Frontal cortex (tissue), 4 donors: Measurements from ENCODE around the gene SEMA3E. TPM values are rescaled to one million over a fixed set of nuclear protein-coding genes. Genes with fewer than 3 reads are reported as not detected.

ENCODE experiments used
- DNase-seq, 2 donors: peaks; one replicate each; pipeline ENCODE4 v3.0.0; 2012; ENCODE audit warnings: low spot score in 2 of 2
- FAIRE-seq: peaks from 2 replicates; lab custom pipeline; 2012; peaks lifted over from hg19 to GRCh38; lab: Jason Lieb, UNC
- total RNA-seq: library from RNA; depleted of rRNA; stranded (reverse); fragments of >200 nt; gene quantifications from one replicate; pipeline ENCODE4 v1.2.3, GENCODE V29; 2014
- donor health status: control.
- donor health status: control.
- donor health status: control.

The SEMA3E gene
- total RNA-seq, 1 donor from 2014 or later = 28.1 TPM

DNA sequence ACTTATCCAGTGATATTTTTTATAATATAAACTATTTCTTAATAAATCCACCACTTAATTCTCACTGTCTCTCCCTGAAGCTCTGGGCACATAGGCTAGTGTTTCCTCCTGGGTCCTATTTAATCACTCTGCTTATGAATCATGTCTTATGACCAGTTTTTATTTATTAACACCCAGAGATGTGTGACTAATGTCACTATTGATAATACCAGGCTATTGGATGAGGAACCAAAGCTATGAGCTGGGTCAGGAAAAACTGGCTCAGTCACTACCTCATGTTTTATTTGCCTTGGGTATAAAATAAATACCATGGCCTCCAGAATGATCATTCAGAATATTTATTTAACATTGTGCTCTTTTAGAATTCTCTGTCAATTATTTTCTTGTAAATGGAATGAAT lies 5.2 kb downstream of the SEMA3E start:
- DNase-seq (no peak), FAIRE-seq (no peak)

DNA sequence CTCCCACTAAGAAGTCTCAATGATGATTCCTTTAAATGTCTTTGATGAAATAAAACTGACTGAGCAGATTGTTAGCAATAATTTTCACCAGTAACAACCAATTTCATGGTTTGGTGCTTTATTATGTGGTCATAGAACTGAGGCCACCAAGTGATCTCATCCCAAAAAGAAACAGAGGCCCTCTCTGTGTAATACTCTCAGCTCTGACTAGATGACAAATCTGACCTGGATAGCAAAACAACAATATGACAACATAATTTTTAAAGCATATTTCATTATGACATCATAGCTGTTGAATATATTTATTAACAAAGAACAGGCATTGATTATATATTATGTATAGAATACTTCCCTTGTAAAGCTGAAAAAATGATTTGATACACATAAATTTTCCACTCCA lies 5.9 kb downstream of the SEMA3E start:
- FAIRE-seq (no peak), DNase-seq (no peak)

DNA sequence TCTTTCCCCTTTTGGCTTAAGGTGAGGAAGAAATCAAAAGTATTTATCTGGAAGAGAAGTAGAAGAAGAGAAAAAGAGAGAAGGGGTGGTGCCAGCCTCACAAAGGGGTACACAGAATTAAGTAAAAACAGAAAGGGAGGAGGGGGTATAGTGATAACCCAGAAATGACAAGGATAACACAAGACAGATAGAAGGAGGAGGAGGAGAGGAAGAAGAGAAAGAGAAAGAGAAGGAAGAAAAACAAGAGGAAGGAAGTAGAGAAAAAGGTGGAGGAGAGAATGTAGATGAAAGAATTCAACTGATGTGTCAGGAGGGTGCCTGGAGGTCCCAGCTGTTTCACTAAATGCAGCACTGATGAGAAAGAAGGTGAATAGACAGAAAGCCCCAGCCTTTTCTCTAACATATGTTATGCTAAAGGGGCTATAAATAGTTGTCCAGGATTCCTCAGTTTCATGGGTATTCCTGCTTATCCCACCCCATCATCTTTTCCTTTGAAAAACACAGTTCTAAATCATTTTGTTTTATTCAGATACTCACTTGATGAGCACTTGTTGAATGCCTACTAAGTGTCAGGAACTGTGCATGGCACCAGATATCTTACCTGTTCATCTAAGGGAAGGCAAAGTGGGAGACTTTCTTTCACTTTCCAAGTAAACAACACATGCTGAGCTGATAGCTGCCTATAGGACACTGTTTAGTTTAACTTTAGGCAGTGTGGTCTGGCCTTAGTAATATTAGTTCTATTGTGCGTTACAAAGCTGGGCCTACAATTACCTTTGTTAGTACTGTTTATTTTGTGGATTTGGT lies 8.0 kb downstream of the SEMA3E start:
- no peak for FAIRE-seq
- DNase-seq = no peak

DNA sequence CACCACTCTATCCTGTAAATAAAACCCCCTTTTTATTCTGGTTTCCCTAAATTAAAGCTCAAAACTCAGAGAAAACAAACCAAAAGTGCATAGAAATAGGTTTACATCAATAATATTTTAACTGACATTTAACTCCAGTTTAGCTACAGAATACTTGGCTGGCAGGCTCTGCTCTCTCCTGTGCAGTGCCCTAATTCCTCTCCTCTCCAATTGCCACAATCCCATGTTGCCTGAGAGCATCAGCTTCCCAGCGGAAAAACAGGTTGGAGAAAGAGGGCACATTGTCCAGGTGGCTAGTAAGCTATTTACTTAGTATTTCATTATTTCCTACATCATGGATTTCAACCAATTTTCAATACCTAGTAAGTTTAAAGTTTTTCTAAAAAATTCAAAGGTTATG lies 8.7 kb downstream of the SEMA3E start:
- DNase-seq (no peak), FAIRE-seq (no peak)

DNA sequence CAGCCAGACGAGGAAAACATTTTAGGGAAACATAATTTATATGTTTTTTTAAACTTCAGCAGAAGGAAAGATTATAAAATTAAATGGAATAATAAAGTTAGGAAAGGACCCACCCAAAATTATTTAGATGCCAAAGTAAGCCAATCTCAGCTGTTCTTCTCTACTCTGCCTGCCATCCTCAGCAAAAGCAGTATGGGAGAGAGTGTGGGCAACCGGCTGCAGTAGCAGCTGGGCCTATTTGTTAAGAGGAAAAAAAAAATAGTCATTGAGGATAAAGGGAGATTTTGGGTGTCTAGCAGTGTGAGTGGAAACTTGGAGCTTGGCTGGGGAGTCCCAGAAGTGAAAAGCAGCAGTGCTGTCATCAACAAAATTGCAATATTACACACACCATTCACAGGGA lies 15.4 kb downstream of the SEMA3E start:
- DNase-seq = no peak
- no peak for FAIRE-seq

DNA sequence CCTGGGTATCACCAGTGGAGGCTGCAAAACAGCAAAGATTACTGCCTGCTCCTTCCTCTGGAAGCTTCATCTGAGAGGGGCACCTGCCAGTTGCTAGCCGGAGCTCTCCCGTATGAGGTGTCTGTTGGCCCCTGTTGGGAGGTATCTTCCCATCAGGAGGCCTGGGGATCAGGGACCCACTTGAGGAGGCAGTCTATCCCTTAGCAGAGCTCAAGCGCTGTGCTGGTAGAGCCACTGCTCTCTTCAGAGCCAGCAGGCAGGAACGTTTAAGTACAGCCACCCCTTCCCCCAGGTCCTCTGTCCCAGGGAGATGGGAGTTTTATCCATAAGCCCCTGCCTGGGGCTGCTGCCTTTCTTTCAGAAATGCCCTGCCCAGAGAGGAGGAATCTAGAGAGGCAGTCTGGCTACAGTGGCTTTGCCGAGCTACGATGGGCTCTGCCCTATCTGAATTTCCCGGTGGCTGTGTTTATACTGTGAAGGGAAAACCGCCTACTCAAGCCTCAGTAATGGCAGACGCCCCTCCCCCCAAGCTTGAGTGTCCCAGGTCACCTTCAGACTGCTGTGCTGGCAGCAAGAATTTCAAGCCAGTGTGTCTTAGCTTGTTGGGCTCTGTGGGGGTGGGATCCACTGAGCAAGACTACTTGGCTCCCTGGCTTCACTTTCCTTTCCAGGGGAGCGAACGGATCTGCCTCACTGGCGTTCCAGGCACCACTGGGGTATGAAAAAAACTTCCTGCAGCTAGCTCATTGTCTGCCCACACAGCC lies 19.6 kb downstream of the SEMA3E start:
- FAIRE-seq (no peak), DNase-seq (no peak)

DNA sequence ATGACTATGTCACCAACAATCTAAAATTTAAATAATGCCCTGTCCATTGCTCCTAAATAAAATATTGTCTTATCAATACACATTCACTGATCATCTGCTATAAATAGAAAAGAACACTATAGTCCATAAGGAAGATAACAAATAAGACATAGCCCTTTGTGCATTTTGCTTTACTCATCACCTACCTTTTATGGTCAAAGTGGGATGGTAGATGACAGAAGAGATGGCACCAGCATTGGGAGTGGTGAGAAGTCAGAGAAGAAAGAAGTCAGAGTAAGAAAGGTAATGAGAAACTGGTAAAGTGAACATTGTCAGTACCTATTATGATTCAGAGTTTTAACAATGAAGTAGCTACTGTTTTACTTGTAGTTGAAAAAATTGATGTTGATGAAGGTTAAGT lies 31.1 kb downstream of the SEMA3E start:
- DNase-seq (no peak), FAIRE-seq (no peak)

DNA sequence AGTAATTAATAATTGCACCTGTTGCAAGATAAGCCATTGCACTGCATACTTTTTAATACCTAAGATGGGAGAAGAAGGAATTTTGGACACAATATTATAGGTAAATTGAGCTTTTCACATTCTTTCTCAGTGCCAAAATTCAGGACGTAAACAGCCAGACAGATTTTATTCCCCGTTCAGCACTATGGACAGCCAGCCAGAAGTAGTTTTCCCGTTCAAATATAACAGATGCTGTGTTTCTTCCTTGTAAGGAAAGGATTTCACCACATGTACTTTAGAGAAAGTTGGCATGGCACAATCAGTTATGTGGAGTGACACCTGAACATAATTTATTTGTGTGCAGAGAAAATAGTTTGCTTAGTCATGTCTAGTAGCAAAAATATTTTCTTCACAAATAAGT lies 34.8 kb downstream of the SEMA3E start:
- FAIRE-seq = no peak
- DNase-seq = no peak

DNA sequence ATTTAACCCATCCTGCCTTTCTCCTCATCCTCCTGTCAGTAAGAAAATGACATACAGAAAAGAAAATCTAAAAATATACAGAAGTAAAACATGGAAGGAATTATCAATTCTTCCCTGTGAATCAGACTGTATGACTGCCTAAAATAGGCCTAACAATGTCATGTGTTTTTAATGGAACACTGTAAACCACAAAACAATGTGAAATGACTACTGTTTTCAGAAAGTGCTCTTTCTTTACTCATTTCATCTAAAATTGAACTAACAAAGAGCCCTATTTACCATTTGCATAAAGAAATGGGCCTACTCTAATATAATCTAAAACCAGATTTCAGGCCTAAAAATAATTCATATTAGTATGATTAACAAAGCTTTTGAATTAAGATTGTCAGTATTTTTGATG lies 35.7 kb downstream of the SEMA3E start:
- no peak for DNase-seq
- FAIRE-seq = no peak

DNA sequence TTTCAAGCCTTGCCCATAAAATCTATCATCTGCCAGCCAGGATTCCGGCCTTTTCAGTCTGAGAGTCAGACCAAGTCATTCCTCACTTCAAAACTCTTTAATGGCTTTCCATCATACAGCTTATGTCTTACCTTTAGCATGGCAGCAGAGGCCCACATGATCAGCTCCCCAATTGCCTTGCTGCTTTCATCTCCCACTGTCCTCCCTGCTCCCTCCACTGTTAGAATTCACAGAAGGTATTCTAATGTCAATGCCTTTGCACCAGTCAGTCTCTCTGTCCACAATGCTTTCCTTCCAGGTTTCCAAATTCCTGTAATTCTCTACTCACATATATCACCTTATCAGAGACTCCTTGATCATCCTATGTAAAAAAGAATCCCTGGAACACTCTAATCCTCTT lies 37.2 kb downstream of the SEMA3E start:
- no peak for DNase-seq
- no peak for FAIRE-seq

DNA sequence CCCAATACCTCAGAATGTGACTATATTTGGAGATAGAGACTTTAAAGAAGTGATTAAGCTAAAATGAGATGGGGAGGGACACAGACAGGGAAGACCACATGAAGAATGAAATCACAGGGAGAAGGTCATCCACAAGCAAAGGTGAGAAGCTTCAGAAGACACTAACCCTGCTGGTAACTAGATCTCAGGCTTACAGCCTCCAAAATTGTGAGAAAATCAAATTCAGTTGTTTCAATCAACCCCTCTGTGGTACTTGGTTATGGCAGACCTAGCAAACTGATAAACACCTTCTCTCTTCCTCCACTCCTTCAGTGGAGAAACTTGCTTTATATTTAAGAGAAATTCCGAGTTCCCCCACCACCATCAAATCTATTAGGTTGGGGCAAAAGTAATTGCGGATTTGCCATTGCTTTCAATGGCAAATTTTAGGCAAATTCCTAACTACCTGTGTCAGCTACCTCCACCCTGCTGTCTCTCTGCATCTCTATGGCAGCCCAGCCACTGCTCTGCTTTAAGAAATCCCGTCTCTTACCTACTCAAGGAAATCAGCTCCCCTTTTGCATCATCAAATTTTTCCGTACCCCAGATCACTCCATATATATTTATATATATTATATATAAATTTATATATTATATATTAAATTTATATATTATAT lies 38.2 kb downstream of the SEMA3E start:
- no peak for FAIRE-seq
- DNase-seq = no peak

DNA sequence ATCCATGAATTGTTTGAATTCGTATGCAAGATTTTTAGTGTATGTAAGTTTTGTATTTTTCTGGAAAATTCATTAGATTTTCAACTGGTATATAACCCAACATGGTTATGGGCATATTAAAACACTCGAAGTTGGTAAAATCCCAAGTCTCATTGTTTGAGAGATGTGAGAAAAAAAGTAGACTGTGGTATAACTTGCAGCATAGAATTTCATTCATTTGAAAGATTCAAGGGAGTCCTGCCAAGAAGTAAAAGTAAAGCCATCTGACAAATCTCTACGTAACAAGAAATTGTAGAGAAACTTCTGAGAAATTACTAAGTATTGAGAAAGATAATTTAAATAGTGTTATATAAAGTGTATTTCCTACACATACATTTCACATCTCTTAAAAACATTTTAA lies 40.2 kb downstream of the SEMA3E start:
- DNase-seq = no peak
- no peak for FAIRE-seq

DNA sequence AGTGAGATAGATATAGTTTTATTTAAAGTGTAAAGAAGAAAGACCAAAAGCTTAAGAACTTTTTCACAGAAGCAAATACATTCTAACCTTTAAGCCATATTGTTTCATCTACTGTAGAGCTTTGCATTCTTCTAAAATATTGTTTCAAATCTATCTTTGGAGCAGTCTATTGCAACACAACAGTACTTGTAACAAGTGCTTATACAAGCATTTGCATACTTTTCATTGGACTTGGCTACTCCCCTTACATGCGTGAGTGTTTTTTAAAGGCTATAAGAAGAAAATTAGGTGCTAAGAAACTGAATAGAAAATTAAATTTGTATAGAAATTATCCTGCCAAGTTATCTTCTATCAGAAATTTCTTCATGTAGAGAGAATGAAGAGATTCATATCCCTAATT lies 45.3 kb downstream of the SEMA3E start:
- FAIRE-seq (no peak), DNase-seq (no peak)

DNA sequence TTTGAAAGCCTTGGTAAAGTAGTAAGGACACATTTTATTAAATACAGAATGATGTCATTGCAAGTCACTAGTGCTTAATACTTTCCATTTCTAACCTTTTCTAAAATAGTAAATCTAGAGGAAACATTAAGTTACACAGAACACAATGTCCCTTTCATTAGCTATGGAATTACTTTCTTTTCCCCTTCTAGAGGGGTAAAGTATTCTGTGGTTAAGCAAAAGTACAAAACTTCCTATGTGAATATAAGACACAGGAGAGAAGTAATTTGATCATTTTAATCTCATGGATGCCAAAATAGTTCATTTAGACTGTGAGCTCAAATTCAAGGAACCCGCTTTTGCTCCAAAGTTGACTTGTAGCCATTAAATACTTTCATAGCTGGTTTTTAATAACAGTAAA lies 49.8 kb downstream of the SEMA3E start:
- no peak for FAIRE-seq
- no peak for DNase-seq

DNA sequence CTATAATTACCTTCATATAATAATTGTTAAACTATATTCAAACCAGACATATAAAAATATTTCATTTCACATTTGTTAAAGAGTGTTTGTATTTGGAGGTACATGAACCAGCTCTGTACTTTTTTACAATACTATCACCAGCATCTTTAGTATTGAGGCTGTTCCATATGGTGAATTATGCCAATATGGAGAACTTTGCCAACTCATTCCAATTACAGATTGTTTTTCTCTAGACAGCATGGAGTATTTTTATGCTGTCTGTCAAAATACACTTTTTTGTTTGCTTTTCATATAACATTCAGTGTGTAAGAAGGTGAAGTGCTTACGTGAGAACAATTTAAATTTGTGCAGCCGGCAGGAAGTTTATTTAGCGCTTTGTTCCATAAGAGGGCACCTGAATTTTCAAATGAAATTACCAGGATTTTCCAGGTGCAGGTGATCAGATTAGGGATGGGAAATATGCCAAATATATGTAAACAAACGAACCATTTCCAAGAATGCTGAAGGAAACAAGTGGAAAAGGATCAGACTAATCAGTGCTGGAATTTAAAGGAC lies 54.9 kb downstream of the SEMA3E start:
- DNase-seq = no peak

DNA sequence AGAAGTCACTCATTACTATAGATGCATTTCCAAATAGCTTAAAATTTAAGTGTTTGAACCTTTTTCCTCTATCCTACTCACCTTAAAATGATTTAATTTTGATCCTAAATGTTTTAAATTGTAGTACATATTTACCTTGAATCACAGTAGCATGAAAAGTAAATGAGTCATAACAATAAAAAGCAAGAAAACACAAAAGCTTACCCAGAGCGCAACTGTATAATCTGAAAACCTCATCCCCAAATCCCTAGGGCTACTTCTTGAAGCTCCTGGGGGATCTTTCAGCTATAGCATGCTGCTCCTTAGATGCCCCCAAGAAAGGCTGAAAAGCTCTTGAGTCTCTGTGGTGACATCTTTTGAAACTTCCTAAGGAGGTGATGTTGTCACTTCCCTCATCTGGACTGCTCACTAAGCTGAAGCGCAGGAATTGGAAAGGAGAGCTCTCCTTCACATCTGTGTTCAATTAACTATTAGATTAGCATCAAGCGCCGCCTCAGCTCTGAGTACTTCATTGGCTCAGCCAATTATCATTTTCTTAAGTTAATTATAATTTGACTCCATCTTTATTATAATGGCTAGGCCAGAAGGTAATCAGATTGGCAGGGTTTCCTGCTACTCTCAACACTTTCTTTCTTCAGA lies 60.2 kb downstream of the SEMA3E start:
- no peak for FAIRE-seq
- DNase-seq = no peak

More for the DNA sequence above, 54.9 kb downstream of the SEMA3E start:
- no peak for FAIRE-seq

DNA sequence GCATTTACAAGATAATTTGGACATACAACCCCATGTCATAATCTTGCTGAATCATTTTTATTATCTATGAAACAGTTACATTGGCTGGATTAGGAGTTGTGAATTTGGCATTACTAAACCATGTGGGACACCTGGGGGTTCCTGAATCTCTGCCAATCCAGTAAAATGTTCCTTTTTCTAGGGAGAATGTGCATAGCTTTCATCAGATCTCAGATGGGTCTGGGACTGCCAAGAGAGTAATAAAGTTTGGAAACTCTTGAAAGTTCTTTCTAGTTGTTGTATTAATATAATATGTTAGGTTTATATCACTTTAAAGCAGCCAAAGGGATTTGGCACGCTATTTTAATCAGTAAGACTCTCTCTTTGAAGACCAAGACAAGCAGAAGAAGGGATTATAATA lies 62.7 kb downstream of the SEMA3E start:
- FAIRE-seq (no peak), DNase-seq (no peak)

DNA sequence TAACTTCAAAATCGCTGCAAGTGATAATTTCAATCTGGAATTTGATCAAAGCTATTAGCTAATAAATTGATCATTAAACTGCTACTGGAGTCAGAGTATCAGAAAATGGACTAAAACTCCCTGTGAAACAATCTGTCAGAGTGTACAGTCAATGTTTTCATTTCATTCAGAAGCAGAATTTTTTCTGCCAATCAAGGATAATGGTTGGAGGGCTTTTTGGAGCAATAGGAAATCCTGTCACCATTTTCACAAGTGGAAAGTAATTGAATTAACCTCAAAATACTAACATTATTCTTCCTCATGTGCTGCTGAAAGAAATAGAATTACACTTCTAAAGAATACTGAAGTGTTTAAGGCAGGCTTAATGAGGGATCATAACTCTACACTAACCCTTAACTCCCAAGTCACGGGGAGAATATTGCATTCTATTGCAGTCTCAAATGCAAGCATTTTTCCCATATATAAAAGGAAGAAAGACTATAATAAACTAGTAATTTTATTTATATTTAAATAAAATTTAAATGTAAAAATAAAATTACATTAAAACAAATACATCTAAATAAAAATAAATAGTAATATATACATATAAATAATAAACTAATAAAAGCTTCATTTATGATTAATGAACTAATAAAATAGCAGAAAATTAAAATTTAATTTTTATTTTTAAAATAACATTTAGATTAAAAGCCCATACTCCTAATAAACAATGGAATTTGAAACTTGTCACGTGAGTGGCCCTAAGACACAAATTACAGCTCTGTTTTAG lies 67.1 kb downstream of the SEMA3E start:
- DNase-seq = no peak
- peak; percentile 98 for FAIRE-seq

DNA sequence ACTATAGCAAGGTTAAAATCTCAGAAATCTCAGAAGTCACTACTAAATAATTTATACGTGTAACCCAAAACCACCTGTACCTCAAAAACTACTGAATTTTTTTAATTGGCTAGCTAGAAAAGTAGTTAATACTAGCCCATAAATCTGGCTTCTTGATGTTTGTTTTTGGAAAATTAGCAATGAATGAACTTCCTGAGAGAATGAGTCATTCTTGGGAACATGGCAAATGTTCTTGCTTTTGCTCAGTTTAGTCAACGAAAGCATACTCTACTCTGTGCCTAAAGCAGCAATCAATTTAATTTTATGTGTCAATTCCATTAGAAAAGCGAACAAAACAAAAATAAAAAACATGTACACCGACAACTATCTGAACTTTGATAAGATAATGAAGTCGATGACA lies 69.2 kb downstream of the SEMA3E start:
- no peak for FAIRE-seq

More for the DNA sequence above, 69.2 kb downstream of the SEMA3E start:
- DNase-seq = no peak
